Breast epithelium (tissue), 3 donors: ENCODE data around the gene WASHC4.

Source experiments
- POLR2AphosphoS5 ChIP-seq, 3 donors: sonication (generic); formaldehyde crosslinking; IDR thresholded peaks; one replicate each; pipeline ENCODE4 v1.6.1; 2017; ENCODE audit warnings: antibody characterized with exemption in 3 of 3
- TF ChIP-seq, protein P1 (sequence below), 3 donors: fragments of 450-650 bp; IDR thresholded peaks; one replicate each; pipeline ENCODE4 v1.5.1; 2016 to 2017; ENCODE audit warnings: antibody characterized with exemption in 3 of 3, mild to moderate bottlenecking in 3 of 3, moderate library complexity in 3 of 3

DNA sequence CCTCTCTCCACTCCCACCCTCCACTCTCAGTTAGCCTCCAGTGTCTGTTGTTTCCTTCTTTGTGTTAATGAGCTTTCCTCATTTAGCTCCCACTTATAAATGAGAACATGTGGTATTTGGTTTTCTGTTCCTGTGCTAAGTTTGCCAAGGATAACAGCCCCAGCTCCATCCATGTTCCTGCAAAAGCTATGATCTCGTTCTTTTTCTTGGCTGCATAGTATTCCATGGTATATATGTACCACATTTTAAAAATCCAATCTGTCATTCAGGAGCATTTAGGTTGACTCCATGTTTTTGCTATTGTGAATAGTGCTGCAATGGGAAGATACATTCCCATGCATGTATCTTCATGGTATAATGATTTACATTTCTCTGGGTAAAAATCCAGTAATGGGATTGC, 2.8 kb upstream of the WASHC4 start:
- TF ChIP-seq, protein P1, sequence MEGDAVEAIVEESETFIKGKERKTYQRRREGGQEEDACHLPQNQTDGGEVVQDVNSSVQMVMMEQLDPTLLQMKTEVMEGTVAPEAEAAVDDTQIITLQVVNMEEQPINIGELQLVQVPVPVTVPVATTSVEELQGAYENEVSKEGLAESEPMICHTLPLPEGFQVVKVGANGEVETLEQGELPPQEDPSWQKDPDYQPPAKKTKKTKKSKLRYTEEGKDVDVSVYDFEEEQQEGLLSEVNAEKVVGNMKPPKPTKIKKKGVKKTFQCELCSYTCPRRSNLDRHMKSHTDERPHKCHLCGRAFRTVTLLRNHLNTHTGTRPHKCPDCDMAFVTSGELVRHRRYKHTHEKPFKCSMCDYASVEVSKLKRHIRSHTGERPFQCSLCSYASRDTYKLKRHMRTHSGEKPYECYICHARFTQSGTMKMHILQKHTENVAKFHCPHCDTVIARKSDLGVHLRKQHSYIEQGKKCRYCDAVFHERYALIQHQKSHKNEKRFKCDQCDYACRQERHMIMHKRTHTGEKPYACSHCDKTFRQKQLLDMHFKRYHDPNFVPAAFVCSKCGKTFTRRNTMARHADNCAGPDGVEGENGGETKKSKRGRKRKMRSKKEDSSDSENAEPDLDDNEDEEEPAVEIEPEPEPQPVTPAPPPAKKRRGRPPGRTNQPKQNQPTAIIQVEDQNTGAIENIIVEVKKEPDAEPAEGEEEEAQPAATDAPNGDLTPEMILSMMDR (IDR thresholded peaks at IDR 0.05), result no peak
- no peak for TF ChIP-seq POLR2AphosphoS5 (IDR thresholded peaks at IDR 0.05)
